ES-I3 (cell line): Measurements from ENCODE around the gene GNB2.

Experiments
- H3K36me3 ChIP-seq: 2 replicates; pipeline ENCODE4 v1.6.1; 2013; ENCODE audit warnings: mild to moderate bottlenecking, low read length, control low read depth, moderate library complexity; ENCODE audit not compliant: insufficient read depth
- H3K4me1 ChIP-seq: 2 replicates; pipeline ENCODE4 v1.6.1; 2013; ENCODE audit warnings: mild to moderate bottlenecking, control low read depth, low read length; ENCODE audit not compliant: insufficient read depth
- H3K9ac ChIP-seq: 2 replicates; pipeline ENCODE4 v1.6.1; 2013; ENCODE audit warnings: low read depth, mild to moderate bottlenecking, low read length, moderate library complexity
- H3K9me3 ChIP-seq: 2 replicates; pipeline ENCODE4 v1.6.1; 2013; ENCODE audit warnings: mild to moderate bottlenecking, low read length, moderate library complexity; ENCODE audit not compliant: control insufficient read depth, insufficient read depth

GNB2 gene

GRCh38 chr7:100673302-100673941 lies at the start of gene GNB2:
TSS of gene GNB2 (plus strand) at chr7:100673740. CDS start at chr7:100676266, 2,526 bp downstream.
- Histone ChIP-seq H3K9ac (peak within 1 kb of the TSS; percentile 84), H3K4me1 (no peaks in the 10 kb centered on the region), H3K36me3 (no peaks in the 10 kb centered on the region), H3K9me3 (no peaks in the 10 kb centered on the region)

GRCh38 chr7:100623951-100624824 lies 49.4 kb upstream of the GNB2 start:
- Histone ChIP-seq H3K36me3 (no peaks in the 10 kb centered on the region), H3K9me3 (no peaks in the 10 kb centered on the region), H3K9ac (no peak overlapping the region), H3K4me1 (peaks cover 4% of the 10 kb centered on the region; the same call in 1 of the 2 replicates)

- Histone ChIP-seq H3K9ac (peak overlapping the region; percentile 25; the same call in 1 of the 2 replicates), H3K9me3 (no peaks in the 10 kb centered on the region)
Observed at GRCh38 chr7:100626055-100626454, 47.5 kb upstream of the GNB2 start.

GRCh38 chr7:100626530-100627237 lies 46.9 kb upstream of the GNB2 start:
- no peaks in the 10 kb centered on the region for H3K36me3 ChIP-seq
- H3K4me1 ChIP-seq, result peaks cover 4% of the 10 kb centered on the region; the same call in 1 of the 2 replicates
- no peaks in the 10 kb centered on the region for H3K9me3 ChIP-seq
- H3K9ac ChIP-seq, result peak overlapping the region; percentile 54

More at GRCh38 chr7:100626055-100626454, 47.5 kb upstream of the GNB2 start:
- peaks cover 4% of the 10 kb centered on the region; the same call in 1 of the 2 replicates for H3K4me1 ChIP-seq
- no peaks in the 10 kb centered on the region for H3K36me3 ChIP-seq

GRCh38 chr7:100627238-100627549 lies 46.3 kb upstream of the GNB2 start:
- Histone ChIP-seq H3K4me1 (peaks cover 4% of the 10 kb centered on the region; the same call in 1 of the 2 replicates), H3K9ac (peak overlapping the region; percentile 54; the same call in 1 of the 2 replicates), H3K36me3 (no peaks in the 10 kb centered on the region), H3K9me3 (no peaks in the 10 kb centered on the region)

GRCh38 chr7:100629117-100629716 lies 44.3 kb upstream of the GNB2 start:
- H3K4me1 ChIP-seq, result peaks cover 4% of the 10 kb centered on the region; the same call in 1 of the 2 replicates
- H3K9ac ChIP-seq, result no peak overlapping the region
- H3K36me3 ChIP-seq, result no peaks in the 10 kb centered on the region
- no peaks in the 10 kb centered on the region for H3K9me3 ChIP-seq

GRCh38 chr7:100630066-100630465 lies 43.5 kb upstream of the GNB2 start:
- Histone ChIP-seq H3K4me1 (peaks cover 4% of the 10 kb centered on the region; the same call in 1 of the 2 replicates), H3K36me3 (no peaks in the 10 kb centered on the region), H3K9ac (no peak overlapping the region), H3K9me3 (no peaks in the 10 kb centered on the region)

GRCh38 chr7:100632951-100633717 lies 40.4 kb upstream of the GNB2 start:
- peak overlapping the region; percentile 63 for H3K9ac ChIP-seq
- H3K9me3 ChIP-seq, result no peaks in the 10 kb centered on the region
- no peaks in the 10 kb centered on the region for H3K4me1 ChIP-seq
- no peaks in the 10 kb centered on the region for H3K36me3 ChIP-seq

- no peak overlapping the region for H3K9ac ChIP-seq
- no peaks in the 10 kb centered on the region for H3K36me3 ChIP-seq
- peaks cover 18% of the 10 kb centered on the region; the same call in 1 of the 2 replicates for H3K4me1 ChIP-seq
- H3K9me3 ChIP-seq, result no peaks in the 10 kb centered on the region
Observed at GRCh38 chr7:100639995-100640516, 33.5 kb upstream of the GNB2 start.

- H3K9ac ChIP-seq, result no peak overlapping the region
- no peaks in the 10 kb centered on the region for H3K9me3 ChIP-seq
- peaks cover 18% of the 10 kb centered on the region; the same call in 1 of the 2 replicates for H3K4me1 ChIP-seq
- H3K36me3 ChIP-seq, result no peaks in the 10 kb centered on the region
Observed at GRCh38 chr7:100640517-100641440, 32.8 kb upstream of the GNB2 start.

GRCh38 chr7:100641463-100641859 lies 32.1 kb upstream of the GNB2 start, which contains the start of gene TFR2:
TSS of gene TFR2 (minus strand) at chr7:100641552. CDS start at chr7:100641509, 43 bp downstream.
- H3K4me1 ChIP-seq, result peaks cover 18% of the 10 kb centered on the region; the same call in 1 of the 2 replicates
- H3K36me3 ChIP-seq, result no peaks in the 10 kb centered on the region
- no peaks in the 10 kb centered on the region for H3K9me3 ChIP-seq
- no peak within 1 kb of the TSS for H3K9ac ChIP-seq

- H3K36me3 ChIP-seq, result no peaks in the 10 kb centered on the region
- H3K9me3 ChIP-seq, result no peaks in the 10 kb centered on the region
- H3K9ac ChIP-seq, result no peak overlapping the region
- peaks cover 18% of the 10 kb centered on the region; the same call in 1 of the 2 replicates for H3K4me1 ChIP-seq
Observed at GRCh38 chr7:100641860-100642533, 31.5 kb upstream of the GNB2 start.
